Activated T-helper 17 cell treated with anti-CD3 and anti-CD28 coated beads, Interleukin-2, amount 50 U/mL, for 72 hours (primary cell): ENCODE measurements around the gene PRR30. TPM values are rescaled to one million over a fixed set of nuclear protein-coding genes. Genes with fewer than 3 reads are reported as not detected.

ENCODE experiments used
- ATAC-seq: fragments of 150-1000 bp; cut with Tn5 transposase; replicated peaks from 2 replicates; pipeline ENCODE4 v1.10.0; 2021; ENCODE audit warnings: mild to moderate bottlenecking, moderate library complexity
- H3K27ac Mint-ChIP-seq: one replicate; pipeline ENCODE4 v1.8.0; 2022; ENCODE audit warnings: mixed read lengths
- H3K27me3 Mint-ChIP-seq: one replicate; pipeline ENCODE4 v1.8.0; 2022; ENCODE audit warnings: mixed read lengths
- H3K36me3 Mint-ChIP-seq: one replicate; pipeline ENCODE4 v1.8.0; 2022; ENCODE audit warnings: low read depth, mild to moderate bottlenecking, mixed read lengths
- H3K4me1 Mint-ChIP-seq: one replicate; pipeline ENCODE4 v1.8.0; 2022; ENCODE audit warnings: mixed read lengths
- H3K4me3 Mint-ChIP-seq: one replicate; pipeline ENCODE4 v1.8.0; 2022; ENCODE audit warnings: mild to moderate bottlenecking, mixed read lengths
- H3K9me3 Mint-ChIP-seq: one replicate; pipeline ENCODE4 v1.8.0; 2022; ENCODE audit warnings: mixed read lengths
- total RNA-seq, 2 donors: library from RNA; stranded (reverse); gene quantifications; one replicate each; pipeline ENCODE4 v1.2.3, GENCODE V29; 2022

Gene PRR30
- total RNA-seq, 2 donors from 2014 or later: not detected

DNA sequence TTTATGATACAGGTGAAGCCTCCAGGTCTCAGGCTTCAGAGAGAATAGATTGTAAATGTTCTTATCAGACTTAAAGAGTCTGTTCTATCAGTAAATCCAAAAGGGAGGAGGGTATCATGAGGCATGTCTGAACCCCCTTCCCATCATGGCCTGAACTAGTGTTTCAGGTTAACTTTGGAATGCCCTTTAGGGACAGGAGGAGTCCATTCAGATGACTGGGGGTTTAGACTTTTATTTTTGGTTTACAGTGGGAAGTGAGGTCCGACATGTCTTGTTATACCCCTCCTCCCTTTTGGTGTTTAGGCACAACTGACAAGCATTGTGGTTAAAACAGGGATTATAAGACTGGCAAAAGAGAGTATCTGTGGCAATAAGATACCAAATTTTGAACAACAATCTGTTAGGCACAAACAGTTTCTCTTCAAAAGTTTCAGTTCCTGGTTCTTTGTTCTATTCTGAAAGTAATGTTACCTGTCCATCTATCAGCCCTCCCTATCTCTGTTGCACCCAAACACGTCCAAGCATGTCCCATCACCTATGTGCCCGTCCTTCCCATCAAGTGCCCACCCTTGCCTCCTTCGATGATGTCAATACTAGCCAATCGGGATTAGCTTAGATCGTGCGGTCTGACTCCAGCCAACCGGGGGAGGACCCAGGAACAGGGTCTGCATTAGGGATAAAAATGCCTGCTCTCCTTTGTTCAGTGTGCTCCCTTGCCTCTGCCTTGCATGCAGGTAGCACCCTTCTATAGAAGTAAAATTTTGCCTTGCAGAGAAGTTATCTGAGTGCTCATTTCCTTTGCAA is 26.0 kb upstream of the PRR30 start:
- ATAC-seq: no peak
- Mint-ChIP-seq H3K4me1 (no peaks in the 10 kb centered on the region), H3K27ac (no peak overlapping the region), H3K9me3 (no peaks in the 10 kb centered on the region), H3K36me3 (no peaks in the 10 kb centered on the region), H3K27me3 (no peaks in the 10 kb centered on the region), H3K4me3 (no peak overlapping the region)

DNA sequence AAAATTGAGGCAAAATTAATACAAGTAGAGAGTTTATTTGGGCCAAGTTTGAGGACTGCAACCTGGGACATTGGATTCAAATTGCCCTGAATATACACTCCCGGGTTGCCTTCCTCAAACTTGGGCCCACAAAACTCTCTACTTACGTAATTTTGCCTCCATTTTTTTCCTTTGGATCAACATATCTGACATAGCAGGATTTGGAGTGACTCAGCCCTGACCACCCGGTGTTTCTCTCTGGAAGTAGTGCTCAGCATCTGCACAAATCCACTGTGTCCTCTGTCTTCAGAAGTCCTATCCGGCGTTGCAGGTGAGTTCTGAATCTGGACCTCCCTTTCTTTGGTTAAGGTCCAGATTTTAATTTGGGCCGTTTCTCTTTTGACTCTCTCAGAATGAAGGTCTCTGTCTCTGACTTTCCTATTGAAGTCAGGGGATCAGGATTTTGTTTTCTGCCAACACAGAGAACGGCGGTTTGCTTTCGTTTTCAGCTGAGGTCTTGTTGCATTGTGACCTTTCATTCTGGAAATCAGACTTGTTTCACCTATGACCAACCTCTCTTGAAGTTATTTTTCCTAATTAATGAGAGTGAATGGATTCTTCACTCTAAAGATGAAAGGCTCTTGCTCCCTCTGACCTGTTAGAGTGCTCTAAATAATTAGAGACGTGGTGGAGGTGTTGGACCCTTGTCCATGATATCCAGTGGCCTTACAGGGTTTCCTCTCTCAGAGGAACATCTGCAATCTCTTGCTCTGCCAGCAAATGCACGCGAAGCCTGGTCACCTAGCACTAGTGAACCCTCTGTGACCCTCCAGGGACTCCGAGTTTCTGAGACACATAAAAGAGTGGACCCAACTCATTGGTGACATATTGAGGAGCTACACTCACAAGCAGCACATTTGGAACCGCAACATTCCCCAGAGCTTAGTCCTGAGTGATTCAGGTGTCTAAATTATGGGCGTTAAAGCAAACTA is 23.2 kb upstream of the PRR30 start:
- no peak overlapping the region for H3K27ac Mint-ChIP-seq
- H3K9me3 Mint-ChIP-seq: no peaks in the 10 kb centered on the region
- H3K27me3 Mint-ChIP-seq: peaks cover 3% of the 10 kb centered on the region
- H3K36me3 Mint-ChIP-seq: no peaks in the 10 kb centered on the region
- ATAC-seq: no peak
- no peak overlapping the region for H3K4me3 Mint-ChIP-seq
- no peaks in the 10 kb centered on the region for H3K4me1 Mint-ChIP-seq

DNA sequence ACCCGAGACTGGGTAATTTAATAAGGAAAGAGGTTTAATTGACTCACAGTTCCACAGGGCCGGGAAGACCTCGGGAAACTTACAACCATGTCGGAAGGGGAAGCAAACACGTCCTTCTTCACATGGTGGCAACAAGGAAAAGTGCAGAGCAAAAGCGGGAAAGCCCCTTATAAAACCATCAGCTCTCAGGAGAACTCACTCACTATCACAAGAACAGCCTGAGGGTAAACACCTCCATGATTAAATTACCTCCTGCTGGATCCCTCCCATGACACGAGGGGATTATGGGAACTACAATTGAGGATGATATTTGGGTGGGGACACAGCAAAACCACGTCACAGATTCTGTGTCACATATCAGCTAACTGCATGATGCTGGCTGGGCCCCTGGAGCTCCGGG is 21.0 kb upstream of the PRR30 start:
- H3K4me1 Mint-ChIP-seq: no peaks in the 10 kb centered on the region
- peaks cover 3% of the 10 kb centered on the region for H3K27me3 Mint-ChIP-seq
- no peak overlapping the region for H3K27ac Mint-ChIP-seq
- H3K4me3 Mint-ChIP-seq: no peak overlapping the region
- no peaks in the 10 kb centered on the region for H3K9me3 Mint-ChIP-seq
- ATAC-seq: no peak
- H3K36me3 Mint-ChIP-seq: no peaks in the 10 kb centered on the region

DNA sequence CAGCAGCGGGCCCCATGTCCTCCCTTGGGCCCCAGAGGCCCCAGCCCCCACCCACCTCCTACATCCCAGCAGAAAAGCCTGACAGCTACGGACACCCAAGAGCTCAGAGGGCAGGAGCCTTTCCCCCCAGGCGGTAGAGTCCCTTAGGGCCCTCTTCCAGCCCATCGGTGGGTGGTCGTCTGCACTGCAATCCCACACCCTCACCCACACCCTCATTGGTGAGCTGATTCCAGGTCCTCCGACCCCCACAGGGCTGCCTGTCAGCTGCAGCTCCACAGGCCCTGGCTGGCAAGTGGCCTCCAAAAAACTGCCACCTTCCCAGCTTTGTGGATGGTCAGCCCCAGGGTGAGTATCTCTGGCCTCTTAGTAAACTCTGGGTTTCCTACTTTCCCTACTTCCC is 20.1 kb upstream of the PRR30 start:
- Mint-ChIP-seq H3K4me3 (no peak overlapping the region), H3K4me1 (no peaks in the 10 kb centered on the region), H3K27ac (no peak overlapping the region), H3K36me3 (no peaks in the 10 kb centered on the region), H3K27me3 (peaks cover 3% of the 10 kb centered on the region), H3K9me3 (no peaks in the 10 kb centered on the region)
- no peak for ATAC-seq

DNA sequence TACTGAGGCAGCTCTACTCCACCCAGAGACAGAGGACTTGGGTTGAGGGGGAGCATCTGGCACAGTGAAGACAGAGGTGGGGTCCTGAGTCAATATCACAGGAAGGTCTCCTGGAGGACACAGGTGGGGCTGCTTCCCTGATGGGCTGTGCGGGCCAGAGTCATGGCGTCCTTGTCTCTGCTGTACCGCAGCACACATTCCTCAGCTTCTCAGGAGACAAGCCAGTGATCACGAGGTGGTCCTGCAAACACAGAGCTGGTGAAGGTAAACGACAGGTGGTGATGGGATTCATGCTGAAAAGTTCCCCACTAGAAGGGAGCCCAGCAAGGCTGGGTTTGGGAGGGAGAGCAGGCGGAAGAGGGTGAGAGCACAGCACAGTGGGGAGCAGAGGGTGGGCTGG is 19.3 kb upstream of the PRR30 start:
- ATAC-seq: no peak
- Mint-ChIP-seq H3K4me3 (no peak overlapping the region), H3K4me1 (no peaks in the 10 kb centered on the region), H3K27ac (peak overlapping the region; percentile 39), H3K9me3 (no peaks in the 10 kb centered on the region), H3K27me3 (peaks cover 3% of the 10 kb centered on the region), H3K36me3 (no peaks in the 10 kb centered on the region)

DNA sequence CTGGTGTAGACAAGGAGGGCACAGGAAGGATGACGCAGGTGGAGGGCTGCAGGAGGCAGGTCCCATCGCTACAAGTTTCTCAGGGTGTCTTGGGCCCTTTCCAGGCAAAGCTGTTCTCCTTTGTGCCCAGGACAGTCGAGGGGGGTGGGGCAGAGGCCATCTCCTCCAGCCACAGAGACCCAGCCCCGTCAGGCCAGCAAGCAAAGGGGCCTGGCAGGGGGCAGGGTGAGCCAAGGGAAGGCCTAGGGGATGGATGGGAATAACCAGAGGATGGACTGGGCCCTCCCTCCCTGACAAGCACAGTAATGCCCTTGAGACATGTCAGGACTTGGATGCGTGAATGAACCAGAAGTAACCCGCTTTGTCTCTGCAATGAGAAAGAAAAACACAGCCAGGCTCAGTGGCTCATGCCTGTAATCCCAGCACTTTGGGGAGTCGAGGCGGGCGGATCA is 15.9 kb upstream of the PRR30 start:
- no peak overlapping the region for H3K4me3 Mint-ChIP-seq
- no peaks in the 10 kb centered on the region for H3K4me1 Mint-ChIP-seq
- peaks cover 3% of the 10 kb centered on the region for H3K27me3 Mint-ChIP-seq
- no peaks in the 10 kb centered on the region for H3K36me3 Mint-ChIP-seq
- no peaks in the 10 kb centered on the region for H3K9me3 Mint-ChIP-seq
- no peak for ATAC-seq
- H3K27ac Mint-ChIP-seq: no peak overlapping the region

DNA sequence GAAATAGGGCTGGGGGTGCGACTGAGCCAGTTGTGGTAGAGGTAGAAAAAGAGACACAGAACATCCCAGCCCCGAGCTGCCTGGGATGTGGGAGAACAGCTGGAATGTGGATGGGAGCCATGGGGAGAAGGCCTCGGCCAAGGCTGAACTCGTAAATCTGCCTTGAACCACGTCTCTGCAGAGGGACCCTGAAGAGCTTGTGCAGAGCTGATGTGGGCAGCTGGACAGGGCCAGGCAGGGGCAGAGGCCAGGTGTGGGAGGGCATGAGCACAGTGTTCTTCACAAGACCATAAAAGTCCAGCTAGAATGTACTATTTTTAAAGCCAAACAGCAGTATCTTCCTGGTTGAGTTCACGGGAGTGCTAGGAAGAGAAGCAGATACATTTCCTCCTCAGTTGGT is 15.3 kb upstream of the PRR30 start:
- Mint-ChIP-seq H3K36me3 (no peaks in the 10 kb centered on the region), H3K27me3 (peaks cover 3% of the 10 kb centered on the region), H3K4me3 (no peak overlapping the region), H3K4me1 (no peaks in the 10 kb centered on the region), H3K27ac (no peak overlapping the region), H3K9me3 (no peaks in the 10 kb centered on the region)
- ATAC-seq: no peak

DNA sequence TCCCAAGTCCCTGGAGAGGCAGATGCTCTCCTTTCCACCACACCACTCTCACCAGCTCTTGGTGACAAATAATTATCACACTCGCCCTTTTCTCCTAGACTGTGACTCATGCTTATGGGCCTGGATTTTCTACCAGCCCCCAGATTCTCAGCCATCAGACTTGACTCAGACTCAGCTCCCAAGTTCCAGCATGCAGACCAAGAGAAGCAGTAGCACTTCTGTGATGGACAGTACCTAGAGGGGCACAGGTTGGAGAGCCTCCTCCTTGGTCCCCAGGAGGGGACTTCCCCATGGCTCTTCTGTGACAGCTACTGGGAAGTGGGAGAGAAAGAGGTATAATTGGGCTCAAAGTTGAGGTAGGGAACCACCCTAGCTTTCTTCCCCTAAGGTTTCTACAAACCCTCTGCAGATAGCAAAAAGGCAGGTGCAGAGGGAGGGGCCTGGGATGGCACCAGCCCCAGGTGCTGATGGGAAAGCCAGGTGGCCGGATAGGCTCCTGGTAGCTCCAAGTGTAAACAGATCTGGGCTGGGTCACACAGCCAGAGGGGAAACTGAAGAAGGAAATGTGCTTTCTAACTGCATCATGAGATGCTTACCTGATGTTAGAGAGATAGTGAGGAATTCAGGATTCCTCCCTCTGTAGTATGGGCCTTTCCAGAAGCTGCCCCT is 13.7 kb upstream of the PRR30 start:
- Mint-ChIP-seq H3K4me1 (no peaks in the 10 kb centered on the region), H3K36me3 (no peaks in the 10 kb centered on the region), H3K27me3 (peaks cover under 1% of the 10 kb centered on the region), H3K27ac (no peak overlapping the region), H3K4me3 (no peak overlapping the region), H3K9me3 (no peaks in the 10 kb centered on the region)
- ATAC-seq: peak; percentile 61

DNA sequence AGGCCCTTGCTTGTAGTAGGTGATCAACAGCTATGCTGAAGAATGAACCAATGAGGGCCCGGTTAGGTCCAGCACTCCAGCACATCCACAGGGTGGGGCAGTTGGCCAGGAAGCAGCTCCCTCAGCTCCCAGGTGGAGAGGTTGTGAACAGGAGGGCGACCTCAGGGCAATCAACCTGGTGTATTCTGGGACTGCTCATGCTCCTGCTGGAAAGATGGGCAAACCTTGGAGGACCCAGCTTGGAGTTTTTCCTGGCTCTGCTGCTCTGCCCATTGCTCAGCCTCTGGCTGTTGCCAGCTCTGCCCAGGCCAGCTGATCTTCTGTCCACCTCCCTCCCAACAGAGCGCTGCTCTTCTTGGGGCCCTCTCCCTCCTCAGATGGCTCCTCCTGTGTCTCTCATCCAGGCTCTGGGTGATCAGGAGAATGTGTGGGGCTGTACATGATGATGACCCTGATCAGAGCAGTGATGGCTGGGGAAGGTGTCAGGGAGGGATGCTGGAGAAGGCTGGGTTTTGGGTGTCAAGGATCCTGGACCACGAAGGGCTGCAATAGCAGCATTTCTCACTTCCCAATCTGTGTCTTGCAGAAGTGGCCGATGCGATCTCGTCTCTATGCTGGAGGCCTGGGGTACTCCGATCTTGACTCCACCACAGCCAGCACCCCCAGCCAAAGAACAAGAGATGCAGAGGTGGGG is 13.0 kb upstream of the PRR30 start:
- Mint-ChIP-seq H3K27me3 (peaks cover 3% of the 10 kb centered on the region), H3K4me1 (no peaks in the 10 kb centered on the region), H3K4me3 (no peak overlapping the region), H3K9me3 (no peaks in the 10 kb centered on the region), H3K36me3 (no peaks in the 10 kb centered on the region), H3K27ac (no peak overlapping the region)
- ATAC-seq: no peak

DNA sequence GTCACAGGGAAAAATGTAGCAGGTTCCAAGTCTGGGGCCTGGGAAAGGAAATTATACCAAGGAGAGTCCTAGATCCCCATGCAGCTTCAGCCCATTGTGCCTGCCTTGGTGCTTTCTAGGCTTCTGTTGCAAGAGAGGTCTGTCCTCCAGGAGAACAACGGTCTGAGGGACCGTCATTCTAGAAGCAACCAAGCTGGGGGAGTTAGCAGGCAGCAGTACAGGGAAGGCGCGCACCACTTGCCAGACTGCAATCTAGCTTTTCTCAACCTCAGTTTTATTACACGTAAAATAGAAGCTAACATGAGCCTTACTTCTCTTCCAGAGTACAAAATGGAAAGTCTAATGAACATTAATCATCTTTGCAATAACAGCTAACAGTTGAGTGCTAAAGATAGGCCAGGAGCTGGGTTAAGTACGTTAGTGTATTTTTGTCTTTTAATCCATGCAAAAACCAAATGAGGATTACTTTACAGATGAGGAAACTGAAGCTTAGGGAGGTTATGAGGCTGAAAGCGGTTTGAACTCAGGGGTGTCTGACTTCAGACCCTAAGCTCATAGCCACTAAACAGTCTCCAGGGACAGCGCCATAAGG is 11.5 kb upstream of the PRR30 start:
- no peak overlapping the region for H3K4me3 Mint-ChIP-seq
- H3K36me3 Mint-ChIP-seq: no peaks in the 10 kb centered on the region
- H3K9me3 Mint-ChIP-seq: no peaks in the 10 kb centered on the region
- no peak for ATAC-seq
- no peaks in the 10 kb centered on the region for H3K4me1 Mint-ChIP-seq
- peaks cover 3% of the 10 kb centered on the region for H3K27me3 Mint-ChIP-seq
- H3K27ac Mint-ChIP-seq: no peak overlapping the region

DNA sequence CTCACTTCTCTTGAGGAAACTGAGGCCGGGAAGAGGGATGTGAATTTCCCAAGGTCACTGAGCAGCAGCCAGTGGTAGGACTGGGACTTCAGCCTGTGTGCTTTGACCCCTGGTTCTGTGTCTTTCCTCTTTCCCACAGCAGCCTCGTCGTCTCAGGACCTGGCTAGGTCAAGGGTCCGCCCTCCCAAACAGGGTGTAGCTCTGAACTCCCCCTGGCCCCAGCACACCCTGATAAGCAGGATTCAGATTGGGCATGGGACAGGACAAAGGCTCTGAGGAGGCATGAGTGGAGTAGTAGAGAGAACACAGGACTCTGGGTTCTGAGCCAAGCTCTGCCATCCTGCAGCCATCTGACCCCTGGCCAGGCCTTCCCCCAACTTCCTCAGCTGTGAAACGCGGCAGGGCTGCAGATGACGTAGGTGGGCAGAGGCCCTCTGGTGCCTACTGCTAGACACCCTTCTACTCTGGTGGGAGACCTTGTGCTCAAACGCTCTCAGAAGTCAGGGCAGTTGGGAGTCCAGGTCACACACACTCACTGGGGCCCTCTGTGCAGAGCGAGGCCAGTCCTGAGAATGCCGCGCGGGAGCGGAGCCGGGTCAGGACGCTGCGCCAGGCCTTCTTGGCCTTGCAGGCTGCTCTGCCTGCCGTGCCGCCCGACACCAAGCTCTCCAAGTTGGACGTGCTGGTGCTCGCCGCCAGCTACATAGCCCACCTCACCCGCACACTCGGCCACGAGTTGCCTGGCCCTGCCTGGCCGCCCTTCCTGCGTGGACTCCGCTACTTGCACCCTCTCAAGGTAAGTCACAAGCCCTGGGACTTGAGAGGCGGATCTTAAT is 10.6 kb upstream of the PRR30 start:
- H3K4me3 Mint-ChIP-seq: no peak overlapping the region
- H3K4me1 Mint-ChIP-seq: no peaks in the 10 kb centered on the region
- H3K36me3 Mint-ChIP-seq: no peaks in the 10 kb centered on the region
- H3K9me3 Mint-ChIP-seq: no peaks in the 10 kb centered on the region
- no peak for ATAC-seq
- H3K27me3 Mint-ChIP-seq: peaks cover 3% of the 10 kb centered on the region
- H3K27ac Mint-ChIP-seq: no peak overlapping the region

DNA sequence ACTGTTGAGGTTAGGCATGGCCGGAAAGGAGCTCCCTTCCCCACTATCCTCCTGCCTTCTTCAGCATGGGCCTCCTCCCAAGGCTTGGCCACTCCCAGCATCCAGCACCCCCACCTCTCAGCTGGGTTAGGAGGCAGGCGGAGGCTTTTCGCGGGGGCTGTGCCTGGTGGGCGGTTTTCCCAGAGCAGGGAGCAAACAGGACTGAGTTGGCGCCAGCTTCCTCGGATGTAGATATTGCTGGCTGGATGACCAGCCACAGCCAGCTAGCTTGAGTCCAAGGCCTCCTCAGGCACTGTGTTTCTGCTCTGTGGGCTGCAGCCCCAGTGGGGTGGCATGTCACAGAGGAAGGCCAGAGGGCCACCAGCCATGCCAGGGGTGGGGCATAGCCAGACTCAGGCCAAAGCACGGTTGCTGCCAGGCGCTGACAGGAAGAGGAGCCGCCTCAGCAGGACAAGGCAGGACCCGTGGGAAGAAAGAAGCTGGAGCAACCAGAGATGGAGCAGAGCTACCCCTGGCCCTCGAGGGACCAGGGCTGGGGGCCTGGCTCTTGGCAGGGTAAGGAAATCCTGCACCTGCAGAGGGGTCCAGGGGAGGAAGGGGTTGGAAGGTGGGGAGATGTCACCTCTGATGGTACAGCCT is 9.7 kb upstream of the PRR30 start, which contains the start of gene TCF23:
TSS of gene TCF23 (plus strand) at position 204 of the 639 bp plus-strand sequence. CDS start at position 334, 130 bp downstream.
- no peak for ATAC-seq

DNA sequence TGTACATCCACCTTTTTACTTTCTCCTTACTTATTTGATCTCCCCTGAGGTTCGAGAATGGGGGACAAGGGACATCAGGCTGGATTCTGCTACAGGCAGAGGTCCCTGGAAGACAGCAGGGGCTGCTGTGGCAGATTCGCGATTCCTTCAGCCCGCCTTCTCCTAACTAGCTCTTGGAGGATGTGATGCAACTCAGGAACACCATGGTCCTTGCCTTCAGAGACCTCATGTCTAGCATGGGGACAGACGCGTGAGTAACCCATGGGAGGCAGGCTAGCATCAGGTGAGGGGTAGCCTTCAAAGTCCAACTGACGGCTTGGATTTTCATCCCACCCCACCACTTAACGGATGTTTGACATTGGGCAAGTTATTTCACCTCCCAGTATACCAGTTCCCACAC is 8.7 kb upstream of the PRR30 start:
- H3K27me3 Mint-ChIP-seq: peaks cover 3% of the 10 kb centered on the region
- no peak overlapping the region for H3K27ac Mint-ChIP-seq
- H3K4me1 Mint-ChIP-seq: no peaks in the 10 kb centered on the region
- no peak overlapping the region for H3K4me3 Mint-ChIP-seq
- H3K9me3 Mint-ChIP-seq: no peaks in the 10 kb centered on the region
- ATAC-seq: no peak
- no peaks in the 10 kb centered on the region for H3K36me3 Mint-ChIP-seq

More for the DNA sequence above, 9.7 kb upstream of the PRR30 start, which contains the start of gene TCF23:
- H3K4me3 Mint-ChIP-seq: no peak within 1 kb of the TSS
- no peak within 1 kb of the TSS for H3K27ac Mint-ChIP-seq
- H3K36me3 Mint-ChIP-seq: no peaks in the 10 kb centered on the region
- peaks cover 3% of the 10 kb centered on the region for H3K27me3 Mint-ChIP-seq
- H3K9me3 Mint-ChIP-seq: no peaks in the 10 kb centered on the region
- no peaks in the 10 kb centered on the region for H3K4me1 Mint-ChIP-seq
